Transverse colon (tissue), 4 donors: ENCODE measurements around the gene RRAGA. TPM values are rescaled to one million over a fixed set of nuclear protein-coding genes. Genes with fewer than 3 reads are reported as not detected.
"Not testable (repeated sequence)": the region's sequence is repeated elsewhere in the genome, so short reads cannot be mapped to it uniquely, and the experiment has no call there.

Experiments used
- DNase-seq: peaks from one replicate; pipeline ENCODE4 v3.0.0-alpha.2; 2019
- H3K27ac ChIP-seq, 4 donors: fragments of 200-600 bp; sonication (generic); 2 replicates each; pipeline ENCODE4 v1.5.1; 2016 to 2018; ENCODE audit warnings: inconsistent platforms in 4 of 4
- H3K27me3 ChIP-seq: fragments of 200-600 bp; sonication (generic); 2 replicates; pipeline ENCODE4 v1.5.1; 2017; ENCODE audit warnings: inconsistent platforms
- H3K36me3 ChIP-seq, 4 donors: fragments of 200-600 bp; sonication (generic); 2 replicates each; pipeline ENCODE4 v1.5.1; 2017 to 2019; ENCODE audit warnings: inconsistent platforms in 4 of 4
- H3K4me1 ChIP-seq, 4 donors: fragments of 200-600 bp; sonication (generic); 2 replicates each; pipeline ENCODE4 v1.5.1; 2017 to 2020; ENCODE audit warnings: inconsistent platforms in 4 of 4
- H3K4me3 ChIP-seq, 4 donors: fragments of 200-600 bp; sonication (generic); 1 replicate in 1 of 4; 2 replicates in 3 of 4; pipeline versions ENCODE4 v1.5.1 to v1.6.1; 2017 to 2019; ENCODE audit warnings: inconsistent platforms in 4 of 4
- H3K9me3 ChIP-seq, 2 donors: fragments of 200-600 bp; sonication (generic); 2 replicates each; pipeline ENCODE4 v1.5.1; 2017 to 2019; ENCODE audit warnings: inconsistent platforms in 2 of 2
- EP300 ChIP-seq: sonication (generic); formaldehyde crosslinking; IDR thresholded peaks from one replicate; pipeline ENCODE4 v1.6.1; 2017; ENCODE audit warnings: antibody characterized with exemption, low read depth
- POLR2A ChIP-seq: fragments of 450-650 bp; IDR thresholded peaks from one replicate; pipeline ENCODE4 v1.6.1; 2016; ENCODE audit warnings: antibody characterized with exemption, mild to moderate bottlenecking, moderate library complexity
- POLR2AphosphoS5 ChIP-seq, 3 donors: sonication (generic); formaldehyde crosslinking; IDR thresholded peaks; one replicate each; pipeline ENCODE4 v1.6.1; 2016; ENCODE audit warnings: antibody characterized with exemption in 3 of 3
- WGBS, 2 donors: methylation state at CpG; one replicate each; pipeline ENCODE4 v1.1.5; 2018; ENCODE audit warnings: low coverage in 1 of 2; 5-methylcytosine and 5-hydroxymethylcytosine counted together
- in situ Hi-C, 4 donors: fragments of 200-750 bp; cut with MboI; loops; one replicate each; pipeline versions ENCODE4 v1.15.0 to v1.15.1; 2017; ENCODE audit warnings: low sequenced_read_pairs in 3 of 4, low pct_ligation_motif_present in 1 of 4, low pct_unique_long_range_greater_than_20kb in 1 of 4
- intact Hi-C: fragments of 100-400 bp; cut with DNase I; formaldehyde crosslinking; loops from one replicate; pipeline ENCODE4 v1.15.1; 2023; ENCODE audit warnings: low total_unique reads
- total RNA-seq, 4 donors: library from RNA; depleted of rRNA; stranded (reverse); fragments of >200 nt; gene quantifications; one replicate each; pipeline ENCODE4 v1.1.0, GENCODE V29; 2016
- TF ChIP-seq, protein P1 (sequence below), 5 experiments: fragments of 200-600 bp in 3 of 5; fragments of 450-650 bp in 2 of 5; sonication (generic) in 3 of 5; IDR thresholded peaks; 1 replicate in 2 of 5; 2 replicates in 3 of 5; pipeline ENCODE4 v1.5.1; 2016 to 2017; ENCODE audit warnings: antibody characterized with exemption in 5 of 5, inconsistent platforms in 3 of 5, mild to moderate bottlenecking in 2 of 5, moderate library complexity in 1 of 5

Gene RRAGA
- total RNA-seq, 4 donors from 2014 or later, result 35.0 to 47.0 (median 39.6) TPM

GRCh38 chr9:19018201-19018600 lies 31.0 kb upstream of the RRAGA start:
- Histone ChIP-seq H3K4me3 (no peak overlapping the region), H3K36me3 (no peaks in the 10 kb centered on the region), H3K9me3 (no peaks in the 10 kb centered on the region), H3K4me1 (no peaks in the 10 kb centered on the region), H3K27me3 (no peaks in the 10 kb centered on the region), H3K27ac (no peak overlapping the region)
- intact Hi-C loops (no loop called here), in situ Hi-C loops (loop anchor here in 1 of 4 donors (25.0 kb wide), 1 partner anchor 581 kb away; no protein-coding TSS in a partner anchor)
- 0 to 57% methylated on average over 1 to 4 of the region's 4 CpGs for WGBS, 2 donors
- no peak for TF ChIP-seq POLR2AphosphoS5 (IDR thresholded peaks at IDR 0.05)
- no peak for DNase-seq

- H3K36me3 ChIP-seq, result no peaks in the 10 kb centered on the region
- H3K27ac ChIP-seq, result no peak overlapping the region
- WGBS, 2 donors, result 69 to 85% methylated on average over 2 to 3 of the region's 3 CpGs
- H3K9me3 ChIP-seq, result no peaks in the 10 kb centered on the region
- intact Hi-C loops (loop anchor here (10.0 kb wide), 1 partner anchor 1216 kb away; no protein-coding TSS in a partner anchor), in situ Hi-C loops (loop anchor here in 3 of 4 donors (10.0 to 25.0 kb wide), 2 partner anchors 584 to 766 kb away; no protein-coding TSS in a partner anchor)
- H3K4me1 ChIP-seq, result no peaks in the 10 kb centered on the region
- TF ChIP-seq POLR2A (no peak), EP300 (no peak), POLR2AphosphoS5 (IDR thresholded peaks at IDR 0.05) (no peak)
- TF ChIP-seq, protein P1, sequence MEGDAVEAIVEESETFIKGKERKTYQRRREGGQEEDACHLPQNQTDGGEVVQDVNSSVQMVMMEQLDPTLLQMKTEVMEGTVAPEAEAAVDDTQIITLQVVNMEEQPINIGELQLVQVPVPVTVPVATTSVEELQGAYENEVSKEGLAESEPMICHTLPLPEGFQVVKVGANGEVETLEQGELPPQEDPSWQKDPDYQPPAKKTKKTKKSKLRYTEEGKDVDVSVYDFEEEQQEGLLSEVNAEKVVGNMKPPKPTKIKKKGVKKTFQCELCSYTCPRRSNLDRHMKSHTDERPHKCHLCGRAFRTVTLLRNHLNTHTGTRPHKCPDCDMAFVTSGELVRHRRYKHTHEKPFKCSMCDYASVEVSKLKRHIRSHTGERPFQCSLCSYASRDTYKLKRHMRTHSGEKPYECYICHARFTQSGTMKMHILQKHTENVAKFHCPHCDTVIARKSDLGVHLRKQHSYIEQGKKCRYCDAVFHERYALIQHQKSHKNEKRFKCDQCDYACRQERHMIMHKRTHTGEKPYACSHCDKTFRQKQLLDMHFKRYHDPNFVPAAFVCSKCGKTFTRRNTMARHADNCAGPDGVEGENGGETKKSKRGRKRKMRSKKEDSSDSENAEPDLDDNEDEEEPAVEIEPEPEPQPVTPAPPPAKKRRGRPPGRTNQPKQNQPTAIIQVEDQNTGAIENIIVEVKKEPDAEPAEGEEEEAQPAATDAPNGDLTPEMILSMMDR (IDR thresholded peaks at IDR 0.05), result no peak
- H3K27me3 ChIP-seq, result no peaks in the 10 kb centered on the region
- DNase-seq, result no peak
- no peak overlapping the region for H3K4me3 ChIP-seq
Observed at GRCh38 chr9:19020886-19021455, 28.3 kb upstream of the RRAGA start.

GRCh38 chr9:19021649-19022048 lies 27.6 kb upstream of the RRAGA start:
- not testable (repeated sequence) for DNase-seq, H3K36me3 ChIP-seq, H3K27me3 ChIP-seq, H3K4me1 ChIP-seq, H3K27ac ChIP-seq, H3K4me3 ChIP-seq, H3K9me3 ChIP-seq
- in situ Hi-C loops (loop anchor here in 3 of 4 donors (10.0 to 25.0 kb wide), 2 partner anchors 584 to 767 kb away; no protein-coding TSS in a partner anchor), intact Hi-C loops (loop anchor here (10.0 kb wide), 1 partner anchor 1217 kb away; no protein-coding TSS in a partner anchor)
- WGBS, 2 donors, result 84% methylated on average over 2 of the region's 2 CpGs; no CpG with 5 or more reads in 1 of the 2 donors

DNA sequence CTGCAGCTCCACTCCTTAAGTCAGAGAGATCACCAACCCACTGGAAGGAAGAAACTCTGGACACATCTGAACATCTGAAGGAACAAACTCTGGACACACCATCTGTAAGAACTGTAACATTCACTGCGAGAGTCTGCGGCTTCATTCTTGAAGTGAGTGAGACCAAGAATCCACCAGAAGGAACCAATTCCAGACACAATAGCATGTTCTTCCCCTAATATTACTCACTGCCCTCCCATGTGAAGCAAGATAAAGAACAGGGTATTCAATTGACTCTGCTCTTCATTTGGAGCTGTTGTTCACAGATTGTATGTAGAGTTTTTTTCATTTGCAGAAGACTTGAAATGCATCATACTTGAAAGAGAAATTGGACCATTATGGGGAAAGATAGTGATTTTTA lies 27.0 kb upstream of the RRAGA start:
- H3K27ac ChIP-seq, result no peak overlapping the region
- no peaks in the 10 kb centered on the region for H3K27me3 ChIP-seq
- no peaks in the 10 kb centered on the region for H3K4me1 ChIP-seq
- intact Hi-C loops, result loop anchor here (10.0 kb wide), 1 partner anchor 1217 kb away; no protein-coding TSS in a partner anchor
- H3K36me3 ChIP-seq, result no peaks in the 10 kb centered on the region
- TF ChIP-seq, protein P1 (IDR thresholded peaks at IDR 0.05), result no peak
- TF ChIP-seq EP300, result no peak
- TF ChIP-seq POLR2AphosphoS5 (IDR thresholded peaks at IDR 0.05), result no peak
- TF ChIP-seq POLR2A, result no peak
- H3K4me3 ChIP-seq, result no peak overlapping the region
- WGBS, 2 donors, result 60 to 73% methylated on average over 2 of the region's 2 CpGs
- in situ Hi-C loops, result loop anchor here in 3 of 4 donors (10.0 to 25.0 kb wide), 2 partner anchors 585 to 767 kb away; no protein-coding TSS in a partner anchor
- no peaks in the 10 kb centered on the region for H3K9me3 ChIP-seq
- no peak for DNase-seq

GRCh38 chr9:19023078-19023477 lies 26.1 kb upstream of the RRAGA start:
- H3K36me3 ChIP-seq, result no peaks in the 10 kb centered on the region
- no peak for DNase-seq
- no peak overlapping the region for H3K4me3 ChIP-seq
- in situ Hi-C loops (loop anchor here in 3 of 4 donors (10.0 to 25.0 kb wide), 2 partner anchors 586 to 768 kb away; no protein-coding TSS in a partner anchor), intact Hi-C loops (loop anchor here (10.0 kb wide), 1 partner anchor 1218 kb away; no protein-coding TSS in a partner anchor)
- WGBS, 2 donors, result 52 to 58% methylated on average over 5 of the region's 5 CpGs
- H3K9me3 ChIP-seq, result no peaks in the 10 kb centered on the region
- H3K27ac ChIP-seq, result no peak overlapping the region
- TF ChIP-seq POLR2AphosphoS5 (IDR thresholded peaks at IDR 0.05), result no peak
- no peak for TF ChIP-seq POLR2A
- H3K4me1 ChIP-seq, result no peaks in the 10 kb centered on the region
- no peaks in the 10 kb centered on the region for H3K27me3 ChIP-seq
